Stimulated activated CD8-positive, alpha-beta memory T cell treated with anti-CD3 and anti-CD28 coated beads, Interleukin-15, amount 100 ng/mL, for 1 hour (primary cell): ENCODE measurements around the gene SNAPC3.
A peak's percentile ranks its signal among the peaks of the same experiment; 100 is the strongest.
"Not testable (repeated sequence)": the region's sequence is repeated elsewhere in the genome, so short reads cannot be mapped to it uniquely, and the experiment has no call there.

Experiments
- DNase-seq: peaks from one replicate; pipeline ENCODE4 v3.0.0-alpha.2; 2020; ENCODE audit warnings: low read depth

The SNAPC3 gene

GRCh38 chr9:15422372-15423230, at the start of gene SNAPC3:
TSS of gene SNAPC3 (plus strand) at chr9:15422876. CDS start at chr9:15422880, 4 bp downstream.
- peak; percentile 79 for DNase-seq

- DNase-seq = no peak
These were observed 48.8 kb upstream of the SNAPC3 start for GRCh38 chr9:15373881-15374280.

- no peak for DNase-seq
These were observed 48.4 kb upstream of the SNAPC3 start for GRCh38 chr9:15374310-15374709.

GRCh38 chr9:15374825-15375224, 47.9 kb upstream of the SNAPC3 start:
- no peak for DNase-seq

- no peak for DNase-seq
These were observed 44.8 kb upstream of the SNAPC3 start for GRCh38 chr9:15377625-15378540.

GRCh38 chr9:15379317-15379716, 43.4 kb upstream of the SNAPC3 start:
- not testable (repeated sequence) for DNase-seq

GRCh38 chr9:15379888-15380287, 42.8 kb upstream of the SNAPC3 start:
- not testable (repeated sequence) for DNase-seq

GRCh38 chr9:15381491-15381890, 41.2 kb upstream of the SNAPC3 start:
- no peak for DNase-seq

GRCh38 chr9:15386465-15386864, 36.2 kb upstream of the SNAPC3 start:
- DNase-seq = no peak

GRCh38 chr9:15389173-15389572, 33.5 kb upstream of the SNAPC3 start:
- no peak for DNase-seq

GRCh38 chr9:15389631-15390030, 33.0 kb upstream of the SNAPC3 start:
- no peak for DNase-seq

- no peak for DNase-seq
These were observed 32.5 kb upstream of the SNAPC3 start for GRCh38 chr9:15390201-15390600.

GRCh38 chr9:15392363-15392762, 30.3 kb upstream of the SNAPC3 start:
- DNase-seq = no peak

- no peak for DNase-seq
These were observed 22.3 kb upstream of the SNAPC3 start for GRCh38 chr9:15400281-15400941.

- DNase-seq = no peak
These were observed 21.4 kb upstream of the SNAPC3 start for GRCh38 chr9:15401266-15401665.

GRCh38 chr9:15403155-15403554, 19.5 kb upstream of the SNAPC3 start:
- no peak for DNase-seq

GRCh38 chr9:15404171-15404570, 18.5 kb upstream of the SNAPC3 start:
- no peak for DNase-seq

- no peak for DNase-seq
These were observed 5.8 kb upstream of the SNAPC3 start for GRCh38 chr9:15416880-15417279.

GRCh38 chr9:15417626-15418025, 5.0 kb upstream of the SNAPC3 start:
- DNase-seq = no peak

GRCh38 chr9:15420796-15421195, 1.9 kb upstream of the SNAPC3 start:
- no peak for DNase-seq

GRCh38 chr9:15421532-15421931, 1.1 kb upstream of the SNAPC3 start:
- DNase-seq = no peak

GRCh38 chr9:15421990-15422371, 695 bp upstream of the SNAPC3 start:
- no peak for DNase-seq
